ENCODE data around the gene SUN2. TPM values are rescaled to one million over a fixed set of nuclear protein-coding genes. Genes with fewer than 3 reads are reported as not detected.

SUN2 gene
- total and polyA plus RNA-seq, 2 donors (not counting 3 experiments of a cell fraction or from before 2014, with no cell fraction given), result 76.7 to 133 TPM

GRCh38 chr22:38699784-38700183 is 56.0 kb downstream of the SUN2 start:
- intact Hi-C loops (cut with micrococcal nuclease) (loop anchor here (2.0 to 10.0 kb wide), 2 partner anchors 43 to 195 kb away; partner anchors contain the start of genes CBY1, DDX17 and FAM227A), dilution Hi-C loops (cut with MboI; ENCODE audit: extremely low pct_ligation_motif_present, low sequenced_read_pairs) (no loop called here)
- Histone ChIP-seq H3K36me3 (ENCODE audit: control insufficient read depth in 2 of 2, extremely low read depth in 1 of 2, insufficient read depth in 2 of 2, low read length in 2 of 2) (no peaks in the 10 kb centered on the region), H3K27ac (ENCODE audit: insufficient read depth, low read depth, low read length) (peak overlapping the region; percentile 93), H3K9me3 (replicated peaks; ENCODE audit: control insufficient read depth, insufficient read depth, low read length) (no peaks in the 10 kb centered on the region), H3K4me2 (ENCODE audit: insufficient read depth, low read length) (peak overlapping the region; percentile 77), H3K4me1 (ENCODE audit: control insufficient read depth, extremely low read depth, insufficient read depth, low read length) (peaks cover 54% of the 10 kb centered on the region), H3K9ac (replicated peaks; ENCODE audit: extremely low read depth, insufficient read depth, low read length) (peak overlapping the region; percentile 91), H2AFZ (ENCODE audit: low read depth, low read length) (no peak overlapping the region), H3K4me3 (replicated peaks in 1 of 3; ENCODE audit: insufficient read depth in 1 of 3, low read depth in 1 of 3, low read length in 3 of 3) (peak overlapping the region; percentile 64 to 78 (median 75)), H3K79me2 (ENCODE audit: control insufficient read depth, insufficient read depth, low read length) (peaks cover 45% of the 10 kb centered on the region), H4K20me1 (replicated peaks; ENCODE audit: control insufficient read depth, extremely low read depth, insufficient read depth, low read length) (no peaks in the 10 kb centered on the region), H3K9me1 (replicated peaks; ENCODE audit: control insufficient read depth, extremely low read depth, insufficient read depth, low read length) (no peaks in the 10 kb centered on the region), H3K27me3 (ENCODE audit: control insufficient read depth in 2 of 2, insufficient read depth in 2 of 2, low read length in 2 of 2) (no peaks in the 10 kb centered on the region)
- DNase-seq (ENCODE audit: low read depth, low spot score) (no peak), FAIRE-seq (peak; percentile 53)
- TF ChIP-seq JUN (IDR thresholded peaks at IDR 0.05; ENCODE audit: borderline replicate concordance, insufficient read depth, insufficient read length, low read depth) (no peak), CTCF (IDR thresholded peaks at IDR 0.05; ENCODE audit: extremely low read depth in 1 of 2, insufficient read depth in 1 of 2, low read depth in 1 of 2, low read length in 2 of 2) (no peak), POLR2AphosphoS5 (IDR thresholded peaks at IDR 0.05; ENCODE audit: insufficient read depth, low read depth, low read length) (no peak), EZH2 (IDR thresholded peaks at IDR 0.05; ENCODE audit: borderline replicate concordance, low read depth, low read length, severe bottlenecking) (no peak), GATA2 (IDR thresholded peaks at IDR 0.05; ENCODE audit: insufficient read depth, insufficient read length, low read depth, low read length) (no peak), FOS (IDR thresholded peaks at IDR 0.05; ENCODE audit: borderline replicate concordance, insufficient read depth, low read length) (no peak), POLR2A (IDR thresholded peaks at IDR 0.05; ENCODE audit: low read depth, low read length) (no peak), MYC (IDR thresholded peaks at IDR 0.05; ENCODE audit: low read depth, low read length) (no peak)
- ChIA-PET POLR2A (interaction anchor here (0.5 to 1.2 kb wide), 2 partner anchors 18 to 381 kb away, joined by 3 to 4 read pairs; partner anchors contain the start of gene TOMM22), CTCF (interaction anchor here (0.9 to 7.3 kb wide), 7 partner anchors 15 to 66 kb away, joined by 3 to 59 read pairs (median 4); partner anchors contain the start of gene TOMM22)
- TSS peak; percentile 54 for BruUV-seq (replicated peaks)
